ENCODE data around the gene RIMS1.

DNA sequence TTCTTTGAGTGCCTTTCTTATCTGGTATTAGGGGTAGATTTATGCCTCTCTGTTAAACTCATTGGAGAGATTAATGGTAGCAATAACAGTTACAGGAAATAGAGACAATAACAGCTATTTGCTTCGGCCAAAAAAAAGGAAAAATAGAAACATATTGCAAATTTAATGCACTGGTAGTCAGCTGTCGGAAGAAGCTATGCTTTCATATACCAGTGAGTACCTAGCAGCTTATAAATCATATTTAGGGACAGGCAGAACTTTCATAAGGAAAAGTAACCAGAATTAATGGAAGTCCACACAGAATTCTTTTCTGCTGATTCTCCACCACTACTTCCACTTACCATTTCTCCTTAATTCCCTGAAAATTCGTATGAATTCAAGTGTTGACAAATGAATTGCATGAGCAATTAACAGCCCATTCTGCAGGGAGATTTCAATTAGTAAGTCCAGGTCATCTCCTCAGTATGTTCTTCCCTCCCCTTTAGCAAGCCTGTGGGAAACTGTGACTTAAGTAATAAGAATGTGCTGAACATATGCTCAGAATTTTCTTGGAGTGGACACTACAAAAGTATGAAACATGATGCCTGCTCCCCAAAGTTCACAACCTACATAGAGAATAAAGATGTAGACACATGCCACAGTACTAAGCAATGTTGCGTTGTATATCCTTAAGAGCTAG, 538.8 kb downstream of the RIMS1 start:
- TF ChIP-seq CTCF (IDR thresholded peaks at IDR 0.05 in 4 of 5, conservative IDR thresholded peaks at IDR 0.05 in 1 of 5) (no peak), POLR2A (IDR thresholded peaks at IDR 0.05) (no peak)

Data from gastrocnemius medialis (tissue), 4 donors.